ENCODE results near the gene ITGB7. TPM values are rescaled to one million over a fixed set of nuclear protein-coding genes. Genes with fewer than 3 reads are reported as not detected.
A peak's percentile ranks its signal among the peaks of the same experiment; 100 is the strongest.

Gene ITGB7
- total RNA-seq, 4 donors from 2014 or later: 6.5 to 13.2 (median 7.8) TPM

- intact Hi-C loops (cut with DNase I; ENCODE audit: low total_unique reads): no loop called here
- WGBS, 2 donors: 0% methylated on average over 30 to 34 of the region's 42 CpGs
- TF ChIP-seq POLR2A (IDR thresholded peaks at IDR 0.05): no peak
- TF ChIP-seq CTCF (IDR thresholded peaks at IDR 0.05): no peak
- peak; percentile 82 to 97 for DNase-seq (ENCODE audit: low spot score in 2 of 2)
- peak overlapping the region; percentile 41 for H3K4me3 ChIP-seq (ENCODE audit: low read depth, poor library complexity, severe bottlenecking)
Observed at GRCh38 chr12:53220694-53221202, 13.7 kb upstream of the ITGB7 start.

- 1% methylated on average over 41 to 45 of the region's 53 CpGs for WGBS, 2 donors
- no peak for TF ChIP-seq POLR2A (IDR thresholded peaks at IDR 0.05)
- TF ChIP-seq CTCF (IDR thresholded peaks at IDR 0.05): no peak
- peak overlapping the region; percentile 38 for H3K4me3 ChIP-seq (ENCODE audit: low read depth, poor library complexity, severe bottlenecking)
- no peak for DNase-seq (ENCODE audit: low spot score in 2 of 2)
- intact Hi-C loops (cut with DNase I; ENCODE audit: low total_unique reads): no loop called here
Observed at GRCh38 chr12:53219956-53220693, 13.1 kb upstream of the ITGB7 start.

- H3K4me3 ChIP-seq (ENCODE audit: low read depth, poor library complexity, severe bottlenecking): peak overlapping the region; percentile 38
- intact Hi-C loops (cut with DNase I; ENCODE audit: low total_unique reads): no loop called here
- no peak for DNase-seq (ENCODE audit: low spot score in 2 of 2)
- WGBS, 2 donors: 3 to 5% methylated on average over 27 of the region's 27 CpGs
- TF ChIP-seq POLR2A (IDR thresholded peaks at IDR 0.05) (no peak), CTCF (IDR thresholded peaks at IDR 0.05) (no peak)
Observed at GRCh38 chr12:53219292-53219955, 12.4 kb upstream of the ITGB7 start.

- WGBS, 2 donors: 15 to 17% methylated on average over 28 to 30 of the region's 30 CpGs
- TF ChIP-seq POLR2A (IDR thresholded peaks at IDR 0.05) (no peak), CTCF (IDR thresholded peaks at IDR 0.05) (no peak)
- no peak for DNase-seq (ENCODE audit: low spot score in 2 of 2)
- H3K4me3 ChIP-seq (ENCODE audit: low read depth, poor library complexity, severe bottlenecking): peak overlapping the region; percentile 38
- intact Hi-C loops (cut with DNase I; ENCODE audit: low total_unique reads): no loop called here
Observed at GRCh38 chr12:53218551-53219291, 11.7 kb upstream of the ITGB7 start.

- no peak for DNase-seq (ENCODE audit: low spot score in 2 of 2)
- H3K4me3 ChIP-seq (ENCODE audit: low read depth, poor library complexity, severe bottlenecking): no peak overlapping the region
- intact Hi-C loops (cut with DNase I; ENCODE audit: low total_unique reads): no loop called here
- TF ChIP-seq POLR2A (IDR thresholded peaks at IDR 0.05) (no peak), CTCF (IDR thresholded peaks at IDR 0.05) (no peak)
- WGBS, 2 donors: 33 to 66% methylated on average over 3 of the region's 3 CpGs
Observed at GRCh38 chr12:53217931-53218307, 10.9 kb upstream of the ITGB7 start.

Measured in lower leg skin (tissue), 4 donors.